Right atrium auricular region (tissue), 2 donors: ENCODE measurements around the gene NUP58. TPM values are rescaled to one million over a fixed set of nuclear protein-coding genes. Genes with fewer than 3 reads are reported as not detected.

ENCODE experiments used
- DNase-seq: peaks from one replicate; pipeline ENCODE4 v3.0.0-alpha.2; 2019; ENCODE audit warnings: low spot score
- H3K27ac ChIP-seq, 2 donors: fragments of 200-600 bp; sonication (generic); 1 replicate in 1 of 2; 2 replicates in 1 of 2; pipeline ENCODE4 v1.5.1; 2016 to 2019
- H3K27me3 ChIP-seq, 2 donors: fragments of 200-600 bp; sonication (generic); one replicate each; pipeline versions ENCODE4 v1.5.1 to v1.6.0; 2017 to 2019
- H3K36me3 ChIP-seq: fragments of 200-600 bp; sonication (generic); one replicate; pipeline ENCODE4 v1.5.1; 2016
- H3K4me1 ChIP-seq, 2 donors: fragments of 200-600 bp; sonication (generic); one replicate each; pipeline versions ENCODE4 v1.5.1 to v1.6.0; 2017 to 2019
- H3K4me3 ChIP-seq, 2 donors: fragments of 200-600 bp; sonication (generic); 1 replicate in 1 of 2; 2 replicates in 1 of 2; pipeline ENCODE4 v1.5.1; 2017 to 2019; ENCODE audit warnings: mild to moderate bottlenecking in 1 of 2, moderate library complexity in 1 of 2
- H3K9me3 ChIP-seq, 2 donors: fragments of 200-600 bp; sonication (generic); one replicate each; pipeline ENCODE4 v1.5.1; 2019
- total RNA-seq, 2 donors: library from RNA; depleted of rRNA; stranded (reverse); fragments of >200 nt; gene quantifications; one replicate each; pipeline ENCODE4 v1.1.0, GENCODE V29; 2016
- TF ChIP-seq, protein P1 (sequence below), 2 donors: fragments of 200-600 bp; sonication (generic); IDR thresholded peaks; one replicate each; pipeline ENCODE4 v1.5.1; 2019; ENCODE audit warnings: antibody characterized with exemption in 2 of 2

The NUP58 gene
- total RNA-seq, 2 donors from 2014 or later, result 24.7 to 27.9 TPM

DNA sequence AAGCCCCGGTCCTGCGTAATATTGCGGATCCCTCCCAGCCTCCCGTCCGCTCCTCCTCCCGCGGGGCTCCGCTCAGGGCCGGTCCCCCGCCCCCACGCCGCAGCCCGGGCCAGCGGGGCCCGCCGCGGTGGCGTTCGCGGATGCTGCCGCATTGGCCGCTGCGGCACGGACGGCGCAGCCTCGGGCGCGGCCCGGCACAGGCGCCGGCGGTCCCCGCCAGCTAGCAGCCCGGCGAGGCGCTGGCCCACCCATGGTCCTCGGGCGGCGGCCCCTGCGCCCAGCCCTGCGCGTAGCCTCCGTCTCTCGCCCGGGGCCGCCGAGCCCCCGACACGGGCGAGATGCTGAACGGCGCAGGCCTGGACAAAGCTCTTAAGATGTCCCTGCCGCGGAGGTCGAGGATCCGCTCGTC, 70.5 kb downstream of the NUP58 start, which contains the start of gene ATP8A2:
Gene ATP8A2, plus strand, starts transcription at position 100 of the 409 bp plus-strand sequence. Its CDS starts 239 bp downstream, at position 339.
- Histone ChIP-seq H3K36me3 (no peaks in the 10 kb centered on the region), H3K9me3 (no peaks in the 10 kb centered on the region), H3K4me3 (peak within 1 kb of the TSS in 1 of 2 donors; percentile 39), H3K4me1 (peaks cover 0 to 8% of the 10 kb centered on the region in 2 donors), H3K27me3 (peaks cover 0 to 13% of the 10 kb centered on the region in 2 donors), H3K27ac (no peak within 1 kb of the TSS)
- no peak for DNase-seq
- TF ChIP-seq, protein P1, sequence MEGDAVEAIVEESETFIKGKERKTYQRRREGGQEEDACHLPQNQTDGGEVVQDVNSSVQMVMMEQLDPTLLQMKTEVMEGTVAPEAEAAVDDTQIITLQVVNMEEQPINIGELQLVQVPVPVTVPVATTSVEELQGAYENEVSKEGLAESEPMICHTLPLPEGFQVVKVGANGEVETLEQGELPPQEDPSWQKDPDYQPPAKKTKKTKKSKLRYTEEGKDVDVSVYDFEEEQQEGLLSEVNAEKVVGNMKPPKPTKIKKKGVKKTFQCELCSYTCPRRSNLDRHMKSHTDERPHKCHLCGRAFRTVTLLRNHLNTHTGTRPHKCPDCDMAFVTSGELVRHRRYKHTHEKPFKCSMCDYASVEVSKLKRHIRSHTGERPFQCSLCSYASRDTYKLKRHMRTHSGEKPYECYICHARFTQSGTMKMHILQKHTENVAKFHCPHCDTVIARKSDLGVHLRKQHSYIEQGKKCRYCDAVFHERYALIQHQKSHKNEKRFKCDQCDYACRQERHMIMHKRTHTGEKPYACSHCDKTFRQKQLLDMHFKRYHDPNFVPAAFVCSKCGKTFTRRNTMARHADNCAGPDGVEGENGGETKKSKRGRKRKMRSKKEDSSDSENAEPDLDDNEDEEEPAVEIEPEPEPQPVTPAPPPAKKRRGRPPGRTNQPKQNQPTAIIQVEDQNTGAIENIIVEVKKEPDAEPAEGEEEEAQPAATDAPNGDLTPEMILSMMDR (IDR thresholded peaks at IDR 0.05), result no peak

DNA sequence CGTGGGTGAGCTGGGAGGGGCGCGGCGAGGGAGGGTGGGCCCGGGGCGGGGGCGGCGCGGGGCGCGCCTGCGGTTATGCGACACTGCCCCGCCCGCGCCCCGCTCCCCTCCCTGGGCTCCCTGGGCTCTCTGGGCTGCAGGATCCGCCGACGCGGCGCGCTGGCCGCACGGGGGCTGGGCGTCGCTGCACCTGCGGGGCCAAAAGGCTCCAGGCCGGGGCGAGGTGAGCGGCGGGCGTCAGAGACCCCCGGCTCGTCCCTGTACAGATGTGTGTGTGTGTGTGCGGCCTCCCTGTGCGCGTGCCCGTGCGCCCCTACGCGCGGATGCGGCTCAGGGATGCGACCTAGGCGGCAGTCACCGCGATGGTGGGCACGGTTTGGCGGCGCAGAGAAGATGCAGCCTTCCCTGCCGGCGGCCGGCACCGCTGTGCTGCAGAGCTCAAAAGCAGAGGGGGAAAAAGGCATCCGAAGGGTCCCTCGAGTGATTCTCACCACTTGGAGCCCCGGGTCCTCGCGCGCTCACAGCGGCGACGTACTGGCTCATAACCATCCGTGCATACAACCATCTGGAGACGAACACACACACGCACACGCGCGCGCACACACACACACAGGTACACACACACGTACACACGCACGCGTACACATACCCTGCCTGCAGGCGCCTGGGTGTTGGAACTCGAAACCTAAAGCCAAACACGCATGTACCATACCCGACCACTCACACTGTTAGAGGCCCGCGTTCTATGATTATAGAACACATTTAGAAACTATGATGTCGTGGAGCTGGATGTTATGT, 71.1 kb downstream of the NUP58 start:
- Histone ChIP-seq H3K27ac (no peak overlapping the region), H3K4me1 (peaks cover 0 to 8% of the 10 kb centered on the region in 2 donors), H3K4me3 (peak overlapping the region in 1 of 2 donors; percentile 39), H3K9me3 (no peaks in the 10 kb centered on the region), H3K36me3 (no peaks in the 10 kb centered on the region), H3K27me3 (peaks cover 0 to 13% of the 10 kb centered on the region in 2 donors)
- TF ChIP-seq, protein P1 (IDR thresholded peaks at IDR 0.05), result no peak
- DNase-seq, result no peak

DNA sequence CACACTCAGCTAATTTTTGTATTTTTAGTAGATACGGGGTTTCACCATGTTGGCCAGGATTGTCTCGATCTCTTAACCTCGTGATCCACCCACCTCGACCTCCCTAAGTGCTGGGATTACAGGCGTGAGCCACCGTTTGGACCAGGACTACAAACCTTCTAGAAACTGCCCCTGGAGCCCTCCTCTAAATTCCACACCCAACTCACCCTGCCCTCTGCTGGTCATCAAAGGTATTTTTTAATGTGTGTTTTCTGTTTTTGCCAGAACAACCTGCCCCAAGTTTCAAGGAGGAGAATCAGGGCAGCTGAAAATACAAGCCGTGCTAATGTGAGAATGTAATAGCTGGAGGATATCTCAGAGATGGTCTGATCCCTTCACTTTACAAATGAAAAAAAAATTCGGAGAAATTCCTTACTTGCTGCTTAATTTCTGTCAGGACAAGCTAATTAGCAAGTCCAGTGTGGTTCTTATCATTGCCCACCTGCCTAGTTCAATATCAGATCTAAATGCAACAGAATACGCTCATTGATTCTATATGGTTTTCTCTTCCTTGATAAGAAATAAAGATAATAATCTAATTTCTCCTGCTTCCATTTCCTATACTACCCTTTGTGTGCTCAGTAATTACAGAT, 74.4 kb downstream of the NUP58 start:
- DNase-seq, result no peak
- Histone ChIP-seq H3K27ac (no peak overlapping the region), H3K36me3 (no peaks in the 10 kb centered on the region), H3K4me1 (peaks cover 0 to 8% of the 10 kb centered on the region in 2 donors), H3K9me3 (no peaks in the 10 kb centered on the region), H3K27me3 (peaks cover 0 to 13% of the 10 kb centered on the region in 2 donors), H3K4me3 (no peak overlapping the region)
- TF ChIP-seq, protein P1 (IDR thresholded peaks at IDR 0.05), result peak; percentile 42 to 70

DNA sequence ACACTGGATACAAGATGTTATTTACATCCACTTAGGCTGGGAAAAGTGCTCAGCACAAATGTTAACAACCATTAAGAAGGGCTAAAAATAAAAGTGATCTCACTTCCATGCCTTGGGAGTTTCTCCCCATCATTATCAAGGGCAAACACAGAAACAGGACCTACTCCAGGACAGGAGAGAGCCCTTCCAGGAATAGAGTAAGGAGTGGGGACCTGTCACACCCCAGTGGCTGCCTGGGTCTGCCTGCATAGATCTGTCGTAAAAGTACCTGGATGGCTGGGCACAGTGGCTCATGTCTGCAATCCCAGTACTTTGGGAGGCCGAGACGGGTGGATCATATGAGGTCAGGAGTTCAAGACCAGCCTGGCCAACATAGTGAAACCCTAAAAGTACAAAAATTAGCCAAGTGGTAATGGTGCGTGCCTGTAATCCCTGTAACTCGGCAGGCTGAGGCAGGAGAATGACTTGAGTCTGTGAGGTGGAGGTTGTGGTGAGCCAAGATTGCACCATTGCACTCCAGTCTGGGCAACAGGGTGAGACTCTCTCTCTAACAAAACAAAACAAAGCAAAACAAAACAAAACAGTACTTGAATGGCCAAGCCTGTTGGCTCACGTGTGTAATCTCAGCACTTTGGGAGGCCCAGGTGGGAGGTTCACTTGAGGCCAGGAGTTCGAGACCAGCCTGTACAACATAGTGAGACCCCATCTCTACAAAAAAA, 76.0 kb downstream of the NUP58 start:
- Histone ChIP-seq H3K27me3 (peaks cover 0 to 11% of the 10 kb centered on the region in 2 donors), H3K4me1 (peaks cover 0 to 3% of the 10 kb centered on the region in 2 donors)
- TF ChIP-seq, protein P1 (IDR thresholded peaks at IDR 0.05), result no peak

DNA sequence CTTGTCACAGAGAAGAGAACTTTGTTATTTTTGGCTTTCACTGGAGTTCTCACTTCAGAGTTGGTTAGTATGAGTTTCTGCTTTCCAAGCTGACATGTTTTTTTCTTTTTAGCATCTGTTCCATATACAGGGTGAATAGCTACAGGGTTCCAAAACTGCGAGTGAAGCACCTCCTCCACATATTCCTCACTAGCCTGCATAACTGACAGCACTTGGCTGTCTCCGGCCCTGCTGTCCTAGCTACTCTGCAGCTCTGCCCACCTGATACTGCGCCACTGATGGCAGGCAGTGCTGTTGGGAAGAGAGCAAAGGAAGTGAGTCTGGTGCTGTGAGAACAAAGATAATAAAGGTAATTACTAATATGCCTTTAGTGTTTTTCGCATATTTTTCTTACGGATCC, 77.1 kb downstream of the NUP58 start:
- Histone ChIP-seq H3K36me3 (no peaks in the 10 kb centered on the region), H3K9me3 (no peaks in the 10 kb centered on the region), H3K4me1 (no peaks in the 10 kb centered on the region), H3K4me3 (no peak overlapping the region), H3K27me3 (peaks cover 0 to under 1% of the 10 kb centered on the region in 2 donors), H3K27ac (no peak overlapping the region)
- DNase-seq, result no peak
- TF ChIP-seq, protein P1 (IDR thresholded peaks at IDR 0.05), result no peak

More for the DNA sequence above, 76.0 kb downstream of the NUP58 start:
- no peak for DNase-seq
- Histone ChIP-seq H3K9me3 (no peaks in the 10 kb centered on the region), H3K4me3 (no peak overlapping the region), H3K27ac (no peak overlapping the region), H3K36me3 (no peaks in the 10 kb centered on the region)
